T-helper 2 cell treated with Interferon-gamma antibody and Interleukin-4, amounts not matched to agents 5 μg/mL and 100 μg/mL, for 36 hours (primary cell): ENCODE measurements around the gene ZNF546.
A peak's percentile ranks its signal among the peaks of the same experiment; 100 is the strongest.

Experiments
- DNase-seq: peaks from one replicate; pipeline ENCODE4 v3.0.0; 2021; ENCODE audit warnings: low spot score
- H3K27ac Mint-ChIP-seq: one replicate; pipeline ENCODE4 v1.8.0; 2021; ENCODE audit warnings: mild to moderate bottlenecking, mixed read lengths
- H3K27me3 Mint-ChIP-seq: one replicate; pipeline ENCODE4 v1.8.0; 2021; ENCODE audit warnings: low read depth, mixed read lengths
- H3K36me3 Mint-ChIP-seq: one replicate; pipeline ENCODE4 v1.8.0; 2021; ENCODE audit warnings: low read depth, mixed read lengths
- H3K4me1 Mint-ChIP-seq: one replicate; pipeline ENCODE4 v1.8.0; 2021; ENCODE audit warnings: low read depth, mixed read lengths
- H3K4me3 Mint-ChIP-seq: one replicate; pipeline ENCODE4 v1.8.0; 2022; ENCODE audit warnings: mild to moderate bottlenecking, moderate library complexity, mixed read lengths
- H3K9me3 Mint-ChIP-seq: one replicate; pipeline ENCODE4 v1.8.0; 2021; ENCODE audit warnings: mixed read lengths

Gene ZNF546

DNA sequence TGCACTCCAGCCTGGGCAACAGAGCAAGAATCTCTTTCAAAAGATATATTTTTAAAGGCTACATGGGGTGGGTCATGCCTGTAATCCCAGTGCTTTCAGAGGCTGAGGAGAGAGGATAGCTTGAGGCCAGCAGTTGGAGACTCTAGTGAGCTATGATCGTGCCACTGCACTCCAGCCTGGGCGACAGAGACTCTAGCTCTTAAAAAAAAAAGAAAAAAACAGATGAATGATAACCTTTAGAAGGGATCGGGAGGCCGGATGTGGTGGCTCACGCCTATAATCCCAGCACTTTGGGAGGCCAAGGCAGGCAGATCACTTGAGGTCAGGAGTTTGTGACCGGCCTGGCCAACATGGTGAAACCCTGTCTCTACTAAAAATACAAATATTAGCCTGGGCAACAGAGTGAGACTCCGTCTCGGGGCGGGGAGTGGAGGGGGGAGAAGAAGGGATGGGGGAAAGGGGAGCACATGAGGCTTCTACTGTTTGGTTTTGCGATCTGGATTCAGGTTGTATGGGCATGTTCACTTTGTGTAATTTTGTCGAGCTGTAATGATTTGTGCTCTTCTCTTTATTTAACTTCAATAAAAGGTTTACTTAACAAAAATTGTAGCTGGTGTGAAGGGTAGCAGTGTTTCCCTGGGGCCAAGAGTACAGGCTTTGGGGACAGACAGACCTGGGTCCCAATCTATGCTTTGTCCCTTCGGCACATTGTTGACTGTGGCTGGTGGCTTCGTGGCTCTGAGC is 27.0 kb upstream of the ZNF546 start:
- Mint-ChIP-seq H3K36me3 (peaks cover 28% of the 10 kb centered on the region), H3K9me3 (no peaks in the 10 kb centered on the region), H3K27ac (peak overlapping the region; percentile 93), H3K4me3 (peak overlapping the region; percentile 94), H3K4me1 (peaks cover 39% of the 10 kb centered on the region), H3K27me3 (no peaks in the 10 kb centered on the region)
- DNase-seq: peak; percentile 41

DNA sequence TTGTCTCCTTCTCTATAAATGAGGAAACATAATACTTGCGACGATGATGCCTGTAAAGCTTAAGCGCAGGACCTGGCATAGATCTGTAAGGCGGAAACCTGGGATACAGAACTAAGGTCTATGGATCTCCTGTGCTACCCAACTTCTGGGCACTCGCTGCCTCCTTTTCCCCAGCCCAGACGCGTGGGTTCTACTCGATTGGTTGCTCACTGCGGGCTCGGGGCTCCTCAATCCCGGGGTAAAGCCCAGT is 26.5 kb upstream of the ZNF546 start:
- Mint-ChIP-seq H3K36me3 (peaks cover 31% of the 10 kb centered on the region), H3K4me1 (peaks cover 39% of the 10 kb centered on the region), H3K9me3 (no peaks in the 10 kb centered on the region), H3K27ac (peak overlapping the region; percentile 93), H3K27me3 (no peaks in the 10 kb centered on the region), H3K4me3 (peak overlapping the region; percentile 94)
- no peak for DNase-seq

DNA sequence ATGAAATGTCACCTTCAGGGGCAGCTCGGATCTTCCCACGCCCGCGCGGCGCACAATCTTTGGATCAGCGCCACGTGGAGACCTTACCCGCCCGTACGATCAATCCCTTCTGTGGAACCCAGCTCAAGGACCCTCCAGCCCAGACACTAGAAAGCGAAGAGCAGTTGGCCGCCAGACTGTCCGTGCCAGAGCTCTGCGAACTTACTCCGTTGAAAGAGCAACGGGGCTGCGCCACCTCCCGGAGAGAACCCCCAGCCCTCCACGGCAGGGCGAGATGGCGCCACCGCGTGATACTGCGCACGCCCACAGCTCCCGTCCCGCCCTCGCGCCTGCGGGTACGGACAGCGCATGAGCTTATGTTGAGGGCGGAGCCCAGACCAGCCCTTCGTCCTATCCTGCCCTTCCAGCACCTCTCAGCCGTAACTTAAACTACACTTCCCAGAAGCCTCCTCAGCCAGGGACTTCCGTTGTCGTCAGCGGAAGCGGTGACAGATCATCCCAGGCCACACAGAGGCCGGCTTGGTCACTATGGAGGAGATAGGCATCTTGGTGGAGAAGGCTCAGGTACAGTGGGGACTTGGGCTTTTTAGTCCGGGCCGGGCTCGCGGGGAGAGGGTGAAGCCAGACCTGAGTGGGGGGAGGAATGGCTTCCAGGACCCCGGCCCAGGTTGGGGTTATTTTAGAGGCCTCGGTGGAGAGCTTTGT is 26.0 kb upstream of the ZNF546 start, which contains the start of gene PSMC4:
PSMC4 (plus strand) TSS at position 491 of the 705 bp plus-strand sequence; CDS start at position 529, 38 bp downstream.
- Mint-ChIP-seq H3K4me3 (peak within 1 kb of the TSS; percentile 94), H3K4me1 (peaks cover 41% of the 10 kb centered on the region), H3K36me3 (peaks cover 36% of the 10 kb centered on the region)

DNA sequence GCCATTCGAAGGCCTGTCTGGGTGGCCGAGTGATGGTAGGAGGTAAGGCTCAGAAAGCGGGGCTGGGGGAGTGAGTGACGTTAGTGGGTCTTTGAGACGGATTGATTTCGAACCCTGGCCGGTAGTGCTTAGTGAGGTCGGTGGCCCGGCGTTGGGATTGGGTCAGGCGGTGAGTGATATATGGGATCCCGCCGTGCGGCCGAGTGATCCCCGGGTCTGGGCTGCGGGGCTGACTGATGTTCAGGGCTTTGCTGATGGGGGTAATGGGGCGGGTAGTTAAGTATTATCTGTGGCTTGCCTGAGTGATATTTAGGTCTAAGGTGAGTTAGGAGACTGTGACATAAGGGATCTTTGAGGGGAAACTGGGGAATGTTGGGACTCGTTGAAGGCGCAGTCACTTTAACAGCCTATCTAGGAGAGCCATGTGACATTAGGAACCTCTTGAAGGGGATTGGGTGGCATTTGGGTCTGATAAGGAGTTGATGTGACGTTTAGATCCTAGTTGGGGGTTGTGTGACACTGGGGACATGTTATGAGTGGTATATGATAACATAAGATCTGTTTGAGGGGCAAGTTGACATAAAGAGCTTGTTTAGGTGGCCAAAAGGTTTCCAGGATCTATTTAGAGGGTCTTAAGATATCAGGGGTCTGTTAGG is 25.4 kb upstream of the ZNF546 start:
- Mint-ChIP-seq H3K27ac (peak overlapping the region; percentile 93), H3K4me3 (peak overlapping the region; percentile 94), H3K36me3 (peaks cover 36% of the 10 kb centered on the region), H3K9me3 (no peaks in the 10 kb centered on the region), H3K27me3 (no peaks in the 10 kb centered on the region), H3K4me1 (peaks cover 41% of the 10 kb centered on the region)
- no peak for DNase-seq

More for the DNA sequence above, 26.0 kb upstream of the ZNF546 start, which contains the start of gene PSMC4:
- H3K9me3 Mint-ChIP-seq: no peaks in the 10 kb centered on the region
- DNase-seq: peak; percentile 99
- H3K27me3 Mint-ChIP-seq: no peaks in the 10 kb centered on the region
- H3K27ac Mint-ChIP-seq: peak within 1 kb of the TSS; percentile 93

DNA sequence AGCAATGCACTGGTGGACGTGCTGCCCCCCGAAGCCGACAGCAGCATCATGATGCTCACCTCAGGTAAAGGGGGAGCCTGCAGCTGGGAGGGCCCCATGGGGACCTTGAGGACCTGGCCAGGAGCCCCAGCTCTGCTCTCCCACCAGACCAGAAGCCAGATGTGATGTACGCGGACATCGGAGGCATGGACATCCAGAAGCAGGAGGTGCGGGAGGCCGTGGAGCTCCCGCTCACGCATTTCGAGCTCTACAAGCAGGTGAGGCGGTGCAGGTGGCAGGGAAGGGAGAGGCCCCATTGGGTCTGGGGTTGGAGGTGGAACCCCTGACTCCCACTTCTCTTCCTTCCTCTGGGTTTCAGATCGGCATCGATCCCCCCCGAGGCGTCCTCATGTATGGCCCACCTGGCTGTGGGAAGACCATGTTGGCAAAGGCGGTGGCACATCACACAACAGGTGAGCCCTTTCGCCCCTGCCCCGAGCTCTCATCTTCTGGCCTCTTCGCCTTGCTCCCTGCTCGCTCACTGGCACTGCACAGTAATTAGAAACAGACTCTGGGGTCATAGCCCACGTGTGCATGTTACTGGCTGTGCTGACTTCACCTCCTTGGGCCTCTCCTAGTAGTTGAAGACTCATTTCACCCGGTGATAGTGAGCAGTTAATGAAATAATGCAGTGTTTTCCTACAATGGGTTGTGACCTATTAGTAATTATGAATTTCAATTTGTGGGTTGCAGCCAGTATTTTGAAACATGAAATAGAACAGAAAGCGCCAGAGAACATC is 22.3 kb upstream of the ZNF546 start:
- no peak overlapping the region for H3K4me3 Mint-ChIP-seq

DNA sequence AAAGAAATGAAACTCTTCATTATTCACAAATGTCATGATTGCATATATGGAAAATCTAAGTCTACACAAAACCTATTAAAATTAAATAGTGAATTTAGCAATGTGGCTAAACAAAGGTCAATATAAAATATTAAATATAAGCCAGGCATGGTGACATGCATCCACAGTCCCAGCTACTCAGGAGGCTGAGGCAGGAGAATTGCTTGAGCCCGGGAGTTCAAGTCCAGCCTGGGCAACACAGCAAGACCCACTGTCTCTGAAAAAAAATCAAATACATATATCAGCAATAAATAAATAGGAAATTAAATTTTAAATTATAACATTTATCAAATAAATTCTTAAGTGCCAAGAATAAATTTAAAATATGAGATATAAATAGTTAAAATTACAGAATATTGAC is 14.0 kb upstream of the ZNF546 start:
- no peak for DNase-seq
- no peak overlapping the region for H3K4me3 Mint-ChIP-seq
- H3K9me3 Mint-ChIP-seq: peaks cover 46% of the 10 kb centered on the region
- H3K27ac Mint-ChIP-seq: no peak overlapping the region
- H3K27me3 Mint-ChIP-seq: no peaks in the 10 kb centered on the region
- H3K4me1 Mint-ChIP-seq: no peaks in the 10 kb centered on the region
- H3K36me3 Mint-ChIP-seq: peaks cover 85% of the 10 kb centered on the region

More for the DNA sequence above, 22.3 kb upstream of the ZNF546 start:
- Mint-ChIP-seq H3K27me3 (no peaks in the 10 kb centered on the region), H3K27ac (no peak overlapping the region), H3K36me3 (peaks cover 56% of the 10 kb centered on the region), H3K4me1 (peaks cover 24% of the 10 kb centered on the region), H3K9me3 (no peaks in the 10 kb centered on the region)
- no peak for DNase-seq

DNA sequence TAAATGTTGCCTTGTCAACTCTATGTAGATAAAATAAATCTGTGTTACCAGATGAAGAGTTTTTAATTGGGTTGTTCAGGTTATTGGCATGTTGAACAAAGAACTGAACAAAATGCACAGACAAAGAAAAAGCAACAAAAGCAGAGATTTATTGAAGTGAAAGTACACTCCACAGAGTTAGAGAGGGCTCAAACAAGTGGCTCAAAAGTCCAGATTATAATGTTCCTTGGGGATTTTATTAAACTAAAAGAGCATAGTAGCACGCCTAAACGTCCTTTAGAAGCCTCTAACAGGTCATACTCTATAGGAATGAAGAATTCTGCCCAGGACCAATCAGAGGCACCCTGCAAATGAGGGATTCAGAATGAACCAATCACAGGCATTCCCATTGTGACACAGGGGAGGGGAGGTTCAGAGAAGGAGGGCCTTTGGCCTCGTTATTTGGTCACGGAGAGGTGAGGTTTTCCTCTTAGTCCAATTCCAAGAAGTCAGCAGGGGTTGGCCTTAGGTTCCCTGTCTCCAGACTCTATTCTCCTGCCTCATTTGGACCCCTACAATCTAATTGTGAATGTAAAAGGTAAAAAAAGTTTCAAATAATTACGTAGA is 13.1 kb upstream of the ZNF546 start:
- no peaks in the 10 kb centered on the region for H3K27me3 Mint-ChIP-seq
- peaks cover 49% of the 10 kb centered on the region for H3K9me3 Mint-ChIP-seq
- H3K4me3 Mint-ChIP-seq: no peak overlapping the region
- H3K36me3 Mint-ChIP-seq: peaks cover 77% of the 10 kb centered on the region
- no peaks in the 10 kb centered on the region for H3K4me1 Mint-ChIP-seq
- no peak for DNase-seq
- no peak overlapping the region for H3K27ac Mint-ChIP-seq

DNA sequence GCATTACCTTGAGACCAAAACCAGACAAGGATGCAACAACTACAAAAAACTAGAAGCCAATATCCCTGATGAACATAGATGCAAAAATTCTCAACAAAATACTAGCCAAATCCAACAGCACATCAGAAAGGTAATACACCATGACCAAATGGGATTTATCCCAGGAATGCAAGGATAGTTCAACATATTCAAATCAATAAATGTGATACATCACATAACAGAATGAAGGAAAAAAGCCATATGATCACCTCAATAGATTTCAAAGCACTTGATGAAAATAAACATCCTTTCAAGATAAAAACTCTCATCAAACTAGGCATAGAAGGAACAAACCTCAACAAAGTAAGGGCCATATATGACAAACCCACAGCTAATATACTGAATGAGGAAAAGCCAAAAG is 10.2 kb upstream of the ZNF546 start:
- H3K9me3 Mint-ChIP-seq: peaks cover 51% of the 10 kb centered on the region
- no peak overlapping the region for H3K27ac Mint-ChIP-seq
- no peak overlapping the region for H3K4me3 Mint-ChIP-seq
- peaks cover 60% of the 10 kb centered on the region for H3K36me3 Mint-ChIP-seq
- no peaks in the 10 kb centered on the region for H3K4me1 Mint-ChIP-seq
- DNase-seq: no peak
- no peaks in the 10 kb centered on the region for H3K27me3 Mint-ChIP-seq

DNA sequence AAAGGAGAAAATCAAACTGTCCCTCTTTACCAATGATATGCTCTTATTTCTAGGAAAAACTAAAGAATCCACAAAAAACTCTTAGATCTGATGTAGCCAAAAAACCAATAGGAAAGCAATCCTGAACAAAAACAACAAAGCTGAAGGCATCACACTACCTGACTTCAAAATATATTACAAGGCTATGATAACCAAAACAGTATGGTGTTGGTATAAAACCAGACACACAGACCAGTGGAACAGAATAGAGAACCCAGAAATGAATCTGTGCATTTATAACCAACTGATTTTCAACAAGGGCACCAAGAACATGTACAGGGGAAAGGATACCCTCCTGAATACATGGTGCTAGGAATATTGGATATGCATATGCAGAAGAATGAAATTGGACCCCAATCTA is 9.7 kb upstream of the ZNF546 start:
- H3K4me3 Mint-ChIP-seq: no peak overlapping the region
- H3K4me1 Mint-ChIP-seq: no peaks in the 10 kb centered on the region
- no peaks in the 10 kb centered on the region for H3K27me3 Mint-ChIP-seq
- peaks cover 59% of the 10 kb centered on the region for H3K36me3 Mint-ChIP-seq
- peaks cover 51% of the 10 kb centered on the region for H3K9me3 Mint-ChIP-seq
- no peak for DNase-seq
- H3K27ac Mint-ChIP-seq: no peak overlapping the region

DNA sequence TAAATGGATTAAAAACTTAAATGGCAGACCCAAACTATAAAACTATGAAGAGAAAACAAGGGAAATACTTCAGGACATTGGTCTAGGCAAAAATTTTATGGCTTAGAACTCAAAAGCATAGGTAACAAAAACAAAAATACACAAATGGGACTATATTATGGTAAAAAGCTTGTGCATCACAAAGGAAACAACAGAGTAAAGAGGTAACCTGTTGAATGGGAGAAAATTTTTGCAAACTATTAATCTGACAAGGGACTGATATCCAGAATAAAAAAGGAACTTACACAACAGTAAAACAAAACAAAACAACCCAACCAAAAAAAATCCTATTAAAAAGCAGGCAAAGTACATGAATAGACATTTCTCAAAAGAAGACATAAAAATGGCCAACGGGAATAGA is 9.3 kb upstream of the ZNF546 start:
- H3K27me3 Mint-ChIP-seq: no peaks in the 10 kb centered on the region
- peaks cover 56% of the 10 kb centered on the region for H3K36me3 Mint-ChIP-seq
- H3K9me3 Mint-ChIP-seq: peaks cover 48% of the 10 kb centered on the region
- no peaks in the 10 kb centered on the region for H3K4me1 Mint-ChIP-seq
- no peak overlapping the region for H3K27ac Mint-ChIP-seq
- no peak overlapping the region for H3K4me3 Mint-ChIP-seq
- no peak for DNase-seq

DNA sequence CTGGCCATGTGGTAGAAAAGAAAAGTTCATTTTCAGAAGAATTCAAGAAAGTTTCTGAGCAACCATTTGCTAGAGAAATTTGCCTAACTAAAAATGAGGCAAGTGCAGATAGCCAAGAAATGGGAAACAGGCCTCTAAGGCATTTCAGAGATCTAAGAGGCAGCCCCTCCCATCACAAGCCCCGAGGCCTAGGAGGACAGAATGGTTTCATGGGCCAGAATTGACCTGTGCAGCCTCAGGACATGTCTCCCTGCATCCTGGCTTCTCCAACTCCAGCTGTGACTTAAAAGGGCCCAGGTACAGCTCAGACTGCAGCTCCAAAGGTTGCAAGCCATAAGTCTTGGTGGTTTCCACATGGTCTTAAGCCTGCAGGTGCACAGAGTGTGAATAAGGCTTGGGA is 3.3 kb upstream of the ZNF546 start:
- peaks cover 29% of the 10 kb centered on the region for H3K9me3 Mint-ChIP-seq
- H3K36me3 Mint-ChIP-seq: peaks cover 45% of the 10 kb centered on the region
- H3K4me1 Mint-ChIP-seq: peaks cover 26% of the 10 kb centered on the region

DNA sequence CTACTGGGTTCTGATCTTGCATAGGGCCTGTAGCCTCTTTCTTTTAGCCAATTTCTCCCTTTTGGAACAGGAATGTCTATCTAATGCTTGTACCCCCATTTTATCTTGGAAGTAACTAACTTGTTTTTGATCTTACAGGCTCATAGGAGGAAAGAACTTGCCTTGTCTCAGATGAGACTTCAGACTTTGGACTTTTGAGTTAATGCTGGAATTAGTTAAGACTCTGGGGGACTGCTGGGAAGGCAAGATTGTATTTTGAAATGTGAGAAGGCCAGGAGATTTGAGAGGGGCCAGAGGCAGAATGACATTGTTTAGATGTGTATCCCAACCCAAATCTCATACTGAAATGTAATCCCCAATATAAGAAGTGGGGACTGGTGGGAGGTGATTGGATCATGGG is 2.5 kb upstream of the ZNF546 start:
- peaks cover 25% of the 10 kb centered on the region for H3K9me3 Mint-ChIP-seq
- peaks cover 41% of the 10 kb centered on the region for H3K36me3 Mint-ChIP-seq
- H3K4me3 Mint-ChIP-seq: no peak overlapping the region
- peaks cover 26% of the 10 kb centered on the region for H3K4me1 Mint-ChIP-seq
- DNase-seq: no peak
- no peak overlapping the region for H3K27ac Mint-ChIP-seq
- H3K27me3 Mint-ChIP-seq: no peaks in the 10 kb centered on the region

More for the DNA sequence above, 3.3 kb upstream of the ZNF546 start:
- H3K27me3 Mint-ChIP-seq: no peaks in the 10 kb centered on the region
- H3K27ac Mint-ChIP-seq: no peak overlapping the region
- H3K4me3 Mint-ChIP-seq: no peak overlapping the region
- DNase-seq: no peak

DNA sequence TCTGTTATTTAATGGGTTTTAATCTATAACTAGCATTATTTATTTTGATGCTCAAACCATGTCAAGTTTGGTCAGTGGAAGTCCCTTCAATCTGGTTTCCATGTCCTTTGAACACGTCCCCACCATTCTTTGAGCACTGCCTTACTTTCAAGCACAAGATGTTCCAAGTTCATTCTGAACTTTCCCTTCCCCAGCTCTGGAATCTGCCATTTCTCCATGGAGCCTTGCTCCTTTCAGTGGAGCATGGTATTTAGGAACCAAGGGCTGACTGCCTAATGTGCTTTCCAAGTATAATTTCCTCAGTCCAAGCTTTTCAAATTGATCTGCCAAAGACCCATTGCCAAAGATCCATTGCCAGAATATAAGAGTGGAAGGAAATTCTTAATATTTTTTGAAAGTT is 1.1 kb upstream of the ZNF546 start:
- Mint-ChIP-seq H3K27me3 (no peaks in the 10 kb centered on the region), H3K4me1 (peaks cover 26% of the 10 kb centered on the region), H3K27ac (no peak overlapping the region), H3K4me3 (peak overlapping the region; percentile 93), H3K9me3 (peaks cover 25% of the 10 kb centered on the region), H3K36me3 (peaks cover 38% of the 10 kb centered on the region)
- no peak for DNase-seq
